ENCODE measurements around the gene VSX2. TPM values are rescaled to one million over a fixed set of nuclear protein-coding genes. Genes with fewer than 3 reads are reported as not detected.

Gene VSX2
- total RNA-seq, 1 experiment from 2014 or later: not detected

DNA sequence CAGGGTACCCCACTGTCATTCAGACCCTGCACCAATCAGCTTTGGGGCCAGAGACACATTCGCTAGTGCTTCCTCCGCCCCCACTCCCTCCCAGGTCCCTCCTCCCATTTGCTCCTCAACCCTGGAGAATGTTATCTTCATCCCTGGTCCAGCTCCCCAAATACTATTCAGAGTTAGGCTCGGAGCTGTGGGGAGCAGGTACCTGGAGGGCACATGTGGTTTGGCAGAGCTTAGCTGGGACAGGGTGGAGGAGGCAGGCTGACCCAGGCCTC is 19.5 kb downstream of the VSX2 start:
- intact Hi-C loops (cut with micrococcal nuclease): no loop called here
- Histone ChIP-seq H4K20me1 (ENCODE audit: low read length) (no peaks in the 10 kb centered on the region), H3K4me3 (ENCODE audit: low read length) (no peak overlapping the region), H3K9me2 (replicated peaks; ENCODE audit: low read length) (no peaks in the 10 kb centered on the region), H3K4me2 (ENCODE audit: low read length) (no peak overlapping the region), H3F3A (ENCODE audit: low read length, unreplicated experiment) (no peaks in the 10 kb centered on the region), H3K9me3 (ENCODE audit: low read length) (no peaks in the 10 kb centered on the region), H3K36me3 (ENCODE audit: low read depth, low read length) (no peaks in the 10 kb centered on the region), H3K27ac (ENCODE audit: low read length) (no peak overlapping the region), H3K27me3 (ENCODE audit: low read length) (peaks cover 9% of the 10 kb centered on the region), H3K9ac (ENCODE audit: low read length) (no peak overlapping the region), H3K4me1 (ENCODE audit: insufficient read depth, low read length) (no peaks in the 10 kb centered on the region), H2AFZ (ENCODE audit: low read length) (no peak overlapping the region; the same call in 1 of the 2 replicates), H3K79me2 (ENCODE audit: low read length) (no peaks in the 10 kb centered on the region)
- TF ChIP-seq EZH2phosphoT487 (IDR thresholded peaks at IDR 0.05; ENCODE audit: borderline replicate concordance, low read length) (no peak), EZH2 (IDR thresholded peaks at IDR 0.05; ENCODE audit: low read length, unreplicated experiment) (no peak)
- TF ChIP-seq, protein P1, sequence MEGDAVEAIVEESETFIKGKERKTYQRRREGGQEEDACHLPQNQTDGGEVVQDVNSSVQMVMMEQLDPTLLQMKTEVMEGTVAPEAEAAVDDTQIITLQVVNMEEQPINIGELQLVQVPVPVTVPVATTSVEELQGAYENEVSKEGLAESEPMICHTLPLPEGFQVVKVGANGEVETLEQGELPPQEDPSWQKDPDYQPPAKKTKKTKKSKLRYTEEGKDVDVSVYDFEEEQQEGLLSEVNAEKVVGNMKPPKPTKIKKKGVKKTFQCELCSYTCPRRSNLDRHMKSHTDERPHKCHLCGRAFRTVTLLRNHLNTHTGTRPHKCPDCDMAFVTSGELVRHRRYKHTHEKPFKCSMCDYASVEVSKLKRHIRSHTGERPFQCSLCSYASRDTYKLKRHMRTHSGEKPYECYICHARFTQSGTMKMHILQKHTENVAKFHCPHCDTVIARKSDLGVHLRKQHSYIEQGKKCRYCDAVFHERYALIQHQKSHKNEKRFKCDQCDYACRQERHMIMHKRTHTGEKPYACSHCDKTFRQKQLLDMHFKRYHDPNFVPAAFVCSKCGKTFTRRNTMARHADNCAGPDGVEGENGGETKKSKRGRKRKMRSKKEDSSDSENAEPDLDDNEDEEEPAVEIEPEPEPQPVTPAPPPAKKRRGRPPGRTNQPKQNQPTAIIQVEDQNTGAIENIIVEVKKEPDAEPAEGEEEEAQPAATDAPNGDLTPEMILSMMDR (conservative IDR thresholded peaks at IDR 0.05; ENCODE audit: low read depth, low read length): no peak
- no peak for DNase-seq
- ChIA-PET CTCF (interaction anchor here (0.7 kb wide), 2 partner anchors 323 to 518 kb away, joined by 3 to 7 read pairs; no protein-coding TSS in a partner anchor), POLR2A (ENCODE audit: unreplicated experiment) (no interaction called here)
- BruUV-seq (replicated peaks): no TSS peak
- no peak for ATAC-seq

DNA sequence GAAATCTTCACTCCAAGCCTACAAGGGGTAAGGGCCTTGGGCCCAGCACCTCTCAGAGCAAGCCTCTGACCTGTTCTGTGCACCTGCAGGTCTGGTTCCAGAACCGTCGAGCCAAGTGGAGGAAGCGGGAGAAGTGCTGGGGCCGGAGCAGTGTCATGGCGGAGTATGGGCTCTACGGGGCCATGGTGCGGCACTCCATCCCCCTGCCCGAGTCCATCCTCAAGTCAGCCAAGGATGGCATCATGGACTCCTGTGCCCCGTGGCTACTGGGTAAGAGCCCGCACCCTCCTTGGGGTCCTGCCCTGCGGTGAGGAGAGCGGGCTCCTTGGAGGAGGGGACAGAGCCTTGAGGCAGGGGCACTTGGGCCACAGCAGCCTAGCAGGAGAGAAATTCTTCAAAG is 20.3 kb downstream of the VSX2 start:
- POLR2A ChIA-PET (ENCODE audit: unreplicated experiment): no interaction called here
- intact Hi-C loops (cut with micrococcal nuclease): no loop called here

DNA sequence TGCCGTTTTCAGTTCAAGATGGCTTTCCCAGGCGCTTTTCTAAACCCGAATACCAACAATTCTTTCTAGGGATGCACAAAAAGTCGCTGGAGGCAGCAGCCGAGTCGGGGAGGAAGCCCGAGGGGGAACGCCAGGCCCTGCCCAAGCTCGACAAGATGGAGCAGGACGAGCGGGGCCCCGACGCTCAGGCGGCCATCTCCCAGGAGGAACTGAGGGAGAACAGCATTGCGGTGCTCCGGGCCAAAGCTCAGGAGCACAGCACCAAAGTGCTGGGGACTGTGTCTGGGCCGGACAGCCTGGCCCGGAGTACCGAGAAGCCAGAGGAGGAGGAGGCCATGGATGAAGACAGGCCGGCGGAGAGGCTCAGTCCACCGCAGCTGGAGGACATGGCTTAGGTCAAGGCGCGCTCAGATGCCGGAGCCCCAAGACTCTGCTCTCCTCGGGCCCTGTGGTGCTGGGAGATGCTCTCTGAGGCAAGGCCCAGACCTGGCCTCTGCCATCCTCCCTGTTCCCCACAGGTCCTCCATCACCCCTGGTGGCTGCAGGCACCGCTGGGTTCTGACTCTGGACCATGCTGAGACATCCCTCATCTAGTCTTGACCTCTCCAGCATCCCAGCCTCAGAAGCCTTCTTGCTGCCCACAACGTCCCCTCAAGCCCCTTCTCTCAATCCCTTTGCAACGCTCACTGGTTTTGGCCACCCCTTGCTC is 21.4 kb downstream of the VSX2 start:
- BruUV-seq (replicated peaks): no TSS peak
- H3K27me3 ChIP-seq (ENCODE audit: low read length): peaks cover 9% of the 10 kb centered on the region
- no peak for DNase-seq
- POLR2A ChIA-PET (ENCODE audit: unreplicated experiment): no interaction called here
- H3K9me2 ChIP-seq (replicated peaks; ENCODE audit: low read length): no peaks in the 10 kb centered on the region
- H3F3A ChIP-seq (ENCODE audit: low read length, unreplicated experiment): no peaks in the 10 kb centered on the region
- H2AFZ ChIP-seq (ENCODE audit: low read length): no peak overlapping the region
- H3K9ac ChIP-seq (ENCODE audit: low read length): no peak overlapping the region
- H4K20me1 ChIP-seq (ENCODE audit: low read length): no peaks in the 10 kb centered on the region
- no peaks in the 10 kb centered on the region for H3K4me1 ChIP-seq (ENCODE audit: insufficient read depth, low read length)
- H3K36me3 ChIP-seq (ENCODE audit: low read depth, low read length): no peaks in the 10 kb centered on the region
- H3K4me2 ChIP-seq (ENCODE audit: low read length): no peak overlapping the region
- no peak overlapping the region for H3K4me3 ChIP-seq (ENCODE audit: low read length)
- no peaks in the 10 kb centered on the region for H3K9me3 ChIP-seq (ENCODE audit: low read length)
- H3K27ac ChIP-seq (ENCODE audit: low read length): no peak overlapping the region
- TF ChIP-seq EZH2 (IDR thresholded peaks at IDR 0.05; ENCODE audit: low read length, unreplicated experiment) (no peak), EZH2phosphoT487 (IDR thresholded peaks at IDR 0.05; ENCODE audit: borderline replicate concordance, low read length) (no peak)
- no peaks in the 10 kb centered on the region for H3K79me2 ChIP-seq (ENCODE audit: low read length)
- intact Hi-C loops (cut with micrococcal nuclease): no loop called here
- ATAC-seq: no peak
- CTCF ChIA-PET: no interaction called here

More for the DNA sequence above, 20.3 kb downstream of the VSX2 start:
- CTCF ChIA-PET: no interaction called here
- ATAC-seq: no peak
- Histone ChIP-seq H3F3A (ENCODE audit: low read length, unreplicated experiment) (no peaks in the 10 kb centered on the region), H3K27ac (ENCODE audit: low read length) (no peak overlapping the region), H3K4me2 (ENCODE audit: low read length) (no peak overlapping the region), H3K79me2 (ENCODE audit: low read length) (no peaks in the 10 kb centered on the region), H4K20me1 (ENCODE audit: low read length) (no peaks in the 10 kb centered on the region), H3K4me1 (ENCODE audit: insufficient read depth, low read length) (no peaks in the 10 kb centered on the region), H3K9me2 (replicated peaks; ENCODE audit: low read length) (no peaks in the 10 kb centered on the region), H3K27me3 (ENCODE audit: low read length) (peaks cover 9% of the 10 kb centered on the region), H3K9me3 (ENCODE audit: low read length) (no peaks in the 10 kb centered on the region), H3K9ac (ENCODE audit: low read length) (no peak overlapping the region), H3K4me3 (ENCODE audit: low read length) (no peak overlapping the region), H2AFZ (ENCODE audit: low read length) (no peak overlapping the region), H3K36me3 (ENCODE audit: low read depth, low read length) (no peaks in the 10 kb centered on the region)
- TF ChIP-seq EZH2 (IDR thresholded peaks at IDR 0.05; ENCODE audit: low read length, unreplicated experiment) (no peak), EZH2phosphoT487 (IDR thresholded peaks at IDR 0.05; ENCODE audit: borderline replicate concordance, low read length) (no peak)
- TF ChIP-seq, protein P1 (conservative IDR thresholded peaks at IDR 0.05; ENCODE audit: low read depth, low read length): no peak
- no peak for DNase-seq
- BruUV-seq (replicated peaks): no TSS peak

Measured in PC-3 (cell line).